SK-N-SH (cell line): Measurements from ENCODE around the gene PLAU.

Experiments used
- CTCF ChIP-seq: fragments of 200-600 bp; sonication (generic); IDR thresholded peaks from 2 replicates; pipeline ENCODE4 v1.6.1; 2017; ENCODE audit warnings: antibody characterized with exemption, mild to moderate bottlenecking, moderate library complexity
- FOXM1 ChIP-seq: IDR thresholded peaks from 2 replicates; pipeline ENCODE4 v1.4.0; 2012; ENCODE audit warnings: low read depth, mild to moderate bottlenecking
- RAD21 ChIP-seq: IDR thresholded peaks from 2 replicates; pipeline ENCODE4 v1.6.1; 2012; ENCODE audit warnings: mild to moderate bottlenecking, low read length
- RCOR1 ChIP-seq: fragments of 150-350 bp; IDR thresholded peaks from 2 replicates; pipeline ENCODE4 v1.6.1; 2017; ENCODE audit warnings: antibody characterized with exemption, low read length
- RFX5 ChIP-seq: IDR thresholded peaks from 2 replicates; pipeline ENCODE4 v1.6.1; 2012; ENCODE audit warnings: mild to moderate bottlenecking, improper control_type of control experiment, low read length
- USF2 ChIP-seq: fragments of 150-350 bp; IDR thresholded peaks from 2 replicates; pipeline ENCODE4 v1.6.1; 2017; ENCODE audit warnings: antibody characterized with exemption, low read length, low read depth, borderline replicate concordance
- TF ChIP-seq, protein P1 (sequence below): IDR thresholded peaks from 2 replicates; pipeline ENCODE4 v1.4.0; 2012; ENCODE audit warnings: low read depth, borderline replicate concordance

- no peak for TF ChIP-seq RAD21
- TF ChIP-seq USF2, result no peak
- no peak for TF ChIP-seq RCOR1
- TF ChIP-seq FOXM1, result no peak
- no peak for TF ChIP-seq CTCF
- TF ChIP-seq RFX5, result no peak
- TF ChIP-seq, protein P1, sequence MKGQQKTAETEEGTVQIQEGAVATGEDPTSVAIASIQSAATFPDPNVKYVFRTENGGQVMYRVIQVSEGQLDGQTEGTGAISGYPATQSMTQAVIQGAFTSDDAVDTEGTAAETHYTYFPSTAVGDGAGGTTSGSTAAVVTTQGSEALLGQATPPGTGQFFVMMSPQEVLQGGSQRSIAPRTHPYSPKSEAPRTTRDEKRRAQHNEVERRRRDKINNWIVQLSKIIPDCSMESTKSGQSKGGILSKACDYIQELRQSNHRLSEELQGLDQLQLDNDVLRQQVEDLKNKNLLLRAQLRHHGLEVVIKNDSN, result no peak
Observed at GRCh38 chr10:73955719-73956118, 44.8 kb downstream of the PLAU start.
